EL (cell line): ENCODE data around the gene PEMT.
A peak's percentile ranks its signal among the peaks of the same experiment; 100 is the strongest.

Experiments used
- DNase-seq: peaks from one replicate; pipeline ENCODE4 v3.0.0-alpha.2; 2016

The PEMT gene

GRCh38 chr17:17552351-17553216 lies 38.9 kb downstream of the PEMT start:
- DNase-seq = no peak

GRCh38 chr17:17551361-17551760 lies 40.1 kb downstream of the PEMT start:
- DNase-seq = no peak

DNA sequence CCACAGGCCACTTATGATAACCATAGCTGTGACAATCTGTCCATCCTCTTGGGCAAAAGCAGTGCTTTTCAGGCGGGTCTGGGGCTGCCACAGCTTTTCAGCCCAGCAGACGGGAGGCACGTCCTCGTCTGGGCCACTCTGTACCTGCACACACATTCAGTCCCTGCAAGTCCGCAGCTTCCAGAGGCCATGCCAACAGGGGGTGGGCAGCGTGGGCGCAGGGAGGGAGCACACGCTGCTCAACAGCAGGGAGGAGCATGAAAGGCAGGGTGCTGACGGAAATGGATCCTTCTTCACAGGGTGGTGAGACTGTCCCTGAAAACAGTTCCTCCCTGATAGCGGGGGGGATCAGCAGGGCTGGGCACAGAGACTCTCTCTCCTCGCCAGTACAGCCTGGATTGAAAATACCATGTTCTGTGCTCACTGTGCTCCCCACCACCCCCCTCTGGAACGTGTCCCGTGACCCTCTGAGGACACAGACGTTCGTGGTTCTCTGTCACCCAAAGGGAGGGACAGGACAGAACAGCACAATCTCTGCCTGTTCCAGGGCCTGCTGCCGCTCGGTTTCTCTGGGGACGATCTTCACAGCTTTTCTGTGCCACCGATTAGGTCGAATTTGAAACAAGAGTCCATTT lies 41.7 kb downstream of the PEMT start:
- DNase-seq = no peak

GRCh38 chr17:17548044-17548443 lies 43.5 kb downstream of the PEMT start:
- no peak for DNase-seq

- DNase-seq = no peak
Observed at GRCh38 chr17:17547210-17547764, 44.2 kb downstream of the PEMT start.

DNA sequence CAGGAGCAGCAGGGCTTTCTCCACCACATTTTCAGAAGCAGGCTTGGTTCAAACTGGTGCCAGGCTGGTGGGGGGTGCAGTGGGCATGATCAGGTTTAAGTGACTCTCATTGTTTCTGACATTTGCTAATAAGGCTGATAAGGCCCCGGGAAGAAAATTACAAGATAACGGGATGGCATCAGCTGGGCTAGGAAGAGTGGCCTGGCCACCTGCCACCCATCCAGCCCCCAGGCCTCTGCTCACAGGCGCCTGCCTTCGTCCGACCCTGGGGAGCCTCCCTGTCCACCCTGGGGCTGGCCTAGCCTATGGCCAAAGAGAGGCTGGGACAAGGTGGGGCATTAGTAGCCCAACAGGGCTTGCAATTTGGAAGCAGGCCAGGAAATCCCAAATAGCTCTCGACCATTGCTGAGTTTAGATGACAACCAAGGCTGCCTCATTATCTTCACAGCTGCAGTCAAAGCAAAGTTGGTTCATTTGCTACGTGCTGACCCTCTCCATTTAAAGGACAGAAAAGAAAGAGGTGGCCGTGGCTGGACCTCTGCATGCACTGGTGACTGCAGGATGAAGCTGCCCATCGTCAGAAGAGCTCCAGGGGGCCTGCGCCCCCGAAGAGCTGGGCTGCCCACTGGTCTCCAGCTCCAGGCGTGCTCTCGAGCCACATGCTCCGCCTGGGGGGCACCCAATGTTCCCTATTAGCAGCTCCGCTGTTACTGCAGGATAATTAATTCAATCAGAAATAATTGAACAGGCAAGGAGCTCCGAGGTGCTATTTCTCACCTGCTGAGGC lies 44.9 kb downstream of the PEMT start:
- DNase-seq = no peak

DNA sequence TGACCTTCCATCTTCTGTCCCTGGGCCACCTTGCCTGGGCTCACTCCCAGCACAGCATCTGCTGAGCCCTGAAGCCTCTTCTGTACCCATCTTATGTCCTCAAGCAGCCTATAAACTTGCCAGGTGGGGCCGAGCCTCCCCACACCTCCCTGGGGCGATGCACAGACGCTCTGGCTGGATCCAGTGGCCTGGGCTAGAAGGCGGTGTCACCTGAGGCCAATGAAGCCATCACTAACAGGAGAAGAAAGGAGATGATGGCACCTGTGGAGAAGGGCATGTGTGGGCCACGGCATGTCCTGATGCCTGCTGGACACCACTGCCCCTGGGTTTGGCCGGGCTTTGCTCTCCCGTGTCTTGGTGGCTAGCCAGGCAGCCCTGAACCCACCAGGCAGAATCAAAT lies 45.5 kb downstream of the PEMT start:
- DNase-seq = no peak

GRCh38 chr17:17545031-17545820 lies 46.3 kb downstream of the PEMT start:
- DNase-seq = peak; percentile 65

- no peak for DNase-seq
Observed at GRCh38 chr17:17542906-17543635, 48.4 kb downstream of the PEMT start.

DNA sequence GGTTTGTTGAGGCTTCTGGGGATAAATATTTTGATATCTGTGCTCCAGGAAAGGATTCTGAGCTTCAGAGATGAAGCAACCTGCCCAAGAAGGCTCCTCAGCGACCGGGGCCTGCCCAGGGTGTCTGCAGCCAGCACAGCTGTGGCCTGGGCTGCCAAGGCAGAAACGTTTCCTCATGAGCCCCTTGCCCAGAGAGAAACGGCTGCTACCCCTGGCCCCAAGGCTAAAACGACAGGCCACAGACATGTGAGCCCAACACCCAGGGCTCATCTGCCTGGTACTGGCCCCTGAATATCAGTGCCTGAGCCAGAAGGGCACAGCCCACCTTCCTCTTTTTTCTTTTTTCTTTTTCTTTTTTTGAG lies 49.9 kb downstream of the PEMT start:
- no peak for DNase-seq

DNA sequence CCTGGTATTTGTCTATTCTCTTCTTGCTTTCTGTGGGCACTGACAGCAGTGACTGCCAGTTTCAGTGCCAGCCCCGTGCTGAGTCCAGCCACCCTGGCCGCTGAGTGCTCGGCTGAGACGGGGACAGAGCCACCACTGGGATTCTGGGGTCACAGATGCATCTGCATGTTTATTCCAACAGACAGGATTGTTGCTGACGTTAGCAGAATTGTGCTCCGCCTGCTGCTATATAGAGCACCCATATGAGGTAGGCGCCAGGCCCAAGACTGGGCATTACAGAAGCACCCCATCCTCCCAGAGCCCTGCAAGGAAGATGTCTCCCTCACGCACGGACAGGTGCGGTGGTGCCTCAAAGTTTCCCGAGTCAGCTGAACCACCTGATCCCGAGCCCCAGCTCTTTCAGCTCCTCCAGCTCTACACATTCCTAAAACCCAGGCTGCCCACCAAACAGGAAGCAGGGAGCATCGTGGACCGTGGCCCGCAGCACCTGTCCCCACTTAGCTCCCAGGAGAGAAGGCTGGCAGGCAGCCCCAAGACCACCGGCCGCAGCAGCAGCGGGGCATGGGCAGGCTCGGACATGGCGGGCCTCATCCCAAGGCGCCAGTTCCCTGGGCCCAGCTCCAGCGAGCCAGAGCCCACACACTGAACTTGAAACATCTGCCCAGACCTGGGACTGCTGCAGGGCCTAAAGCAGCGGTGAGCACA lies 50.4 kb downstream of the PEMT start:
- no peak for DNase-seq

GRCh38 chr17:17540278-17540906 lies 51.1 kb downstream of the PEMT start:
- no peak for DNase-seq

DNA sequence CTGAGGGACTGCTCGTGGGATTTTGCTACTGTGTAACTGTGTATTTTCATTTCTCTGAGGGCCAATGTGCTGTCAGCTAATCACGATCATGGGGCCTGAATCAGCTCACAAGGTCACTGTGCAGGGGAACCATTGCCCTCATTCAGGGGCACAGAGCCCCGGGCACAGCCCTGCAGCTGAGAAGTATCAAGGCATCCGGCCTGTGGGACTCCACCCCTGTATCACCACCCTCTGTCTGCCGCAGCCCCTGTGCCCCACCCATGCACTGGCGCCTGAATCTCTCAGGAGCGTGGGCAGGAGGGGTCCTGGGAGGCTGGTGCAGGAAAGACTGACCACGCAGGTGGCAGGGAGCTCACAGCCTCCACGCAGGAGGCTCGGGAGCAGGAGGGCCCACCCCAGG lies 51.9 kb downstream of the PEMT start:
- no peak for DNase-seq

GRCh38 chr17:17538417-17539391 lies 52.8 kb downstream of the PEMT start:
- DNase-seq = no peak

DNA sequence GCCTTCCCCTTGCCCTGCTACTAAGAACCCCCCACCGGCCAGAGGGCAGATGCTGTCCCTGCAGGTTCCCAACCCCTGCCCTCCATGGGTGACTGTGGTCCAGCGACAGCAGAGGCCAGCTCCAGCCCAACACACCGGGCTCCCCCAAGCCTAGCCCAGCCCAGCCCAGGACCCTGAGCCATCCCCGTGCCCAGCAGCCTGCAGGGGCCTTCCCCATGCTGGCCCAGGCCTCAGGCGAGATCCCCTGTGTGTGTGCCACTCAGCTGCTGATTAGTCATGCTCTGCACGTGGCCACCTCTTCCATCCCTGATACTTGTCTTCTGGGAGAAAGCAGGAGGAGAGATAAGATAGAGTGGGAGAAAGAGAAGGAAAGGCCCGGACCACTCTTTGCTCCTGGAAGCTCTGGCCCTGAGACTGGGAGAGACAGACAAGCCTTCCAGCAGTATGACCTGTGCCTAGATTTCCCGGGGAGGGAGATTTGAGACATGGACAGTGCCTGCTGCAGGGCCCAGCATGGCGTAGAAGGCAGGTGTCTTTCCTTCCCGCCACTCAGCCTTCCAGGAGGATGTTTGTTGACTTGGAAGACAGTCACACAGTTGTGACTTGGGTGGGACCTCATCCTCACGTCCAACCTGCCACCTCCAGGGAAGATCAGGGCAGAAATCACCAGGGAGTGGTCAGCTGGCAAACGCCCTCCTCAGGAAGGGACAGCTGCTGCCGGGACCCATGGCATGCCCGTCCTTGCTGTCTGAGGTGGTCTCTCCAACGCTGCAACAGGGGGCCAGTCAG lies 54.0 kb downstream of the PEMT start:
- DNase-seq = peak; percentile 9

DNA sequence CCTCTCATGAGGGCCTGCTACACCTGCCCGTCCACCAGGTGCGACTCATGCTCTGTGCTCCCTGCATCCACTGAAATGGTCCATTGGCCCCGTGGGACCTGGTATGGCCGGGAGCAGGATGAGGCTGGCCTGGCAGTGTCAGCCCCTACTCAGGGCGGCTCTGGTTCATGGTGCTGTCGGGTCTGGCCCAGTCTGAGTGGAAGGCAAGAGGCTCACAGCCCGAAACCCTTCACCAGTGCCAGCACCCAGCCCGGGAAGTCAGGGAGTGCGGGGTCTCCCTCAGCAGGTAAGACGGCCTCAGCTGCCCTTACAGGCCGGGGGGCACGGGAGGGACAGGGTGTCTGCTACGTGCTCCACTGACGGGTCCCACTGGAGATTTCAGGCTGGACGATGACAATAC lies 54.8 kb downstream of the PEMT start:
- no peak for DNase-seq

DNA sequence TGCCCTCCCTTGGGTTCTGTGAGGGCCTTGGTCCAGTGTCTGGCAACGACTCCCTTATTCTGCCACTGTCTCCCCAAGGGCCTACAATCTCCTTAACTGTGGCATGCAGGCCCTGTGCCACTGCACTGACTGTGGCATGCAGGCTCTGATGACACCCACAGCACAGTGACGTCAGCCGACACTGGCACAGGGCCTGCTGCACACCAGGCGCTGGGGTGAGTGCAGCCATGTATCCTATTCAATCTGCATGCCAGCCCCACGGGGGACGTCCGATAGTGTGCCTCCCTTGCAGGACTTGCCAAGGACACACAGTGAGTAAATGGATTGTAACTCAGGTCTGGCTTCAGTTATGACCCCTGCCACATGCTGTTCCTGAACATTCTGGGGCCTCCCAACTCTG lies 55.6 kb downstream of the PEMT start:
- peak; percentile 26 for DNase-seq

GRCh38 chr17:17533901-17534441 lies 57.5 kb downstream of the PEMT start:
- no peak for DNase-seq
